Adrenal gland (tissue), 5 donors: ENCODE data around the gene POLK.

Source experiments
- CTCF ChIP-seq, 6 experiments: fragments of 450-650 bp in 4 of 6; fragments of 200-600 bp in 2 of 6; sonication (generic) in 1 of 6; IDR thresholded peaks; 1 replicate in 5 of 6; 2 replicates in 1 of 6; pipeline versions ENCODE4 v1.5.1 to v1.8.0; 2016 to 2021; ENCODE audit warnings: antibody characterized with exemption in 6 of 6, mild to moderate bottlenecking in 2 of 6, moderate library complexity in 1 of 6
- POLR2A ChIP-seq, 2 donors: fragments of 450-650 bp; IDR thresholded peaks; one replicate each; pipeline ENCODE4 v1.6.1; 2017; ENCODE audit warnings: antibody characterized with exemption in 2 of 2, mild to moderate bottlenecking in 2 of 2, moderate library complexity in 1 of 2
- donor health status: DM: no; HTN: no; CAD: no.

- TF ChIP-seq POLR2A (IDR thresholded peaks at IDR 0.05) = no peak
- no peak for TF ChIP-seq CTCF (IDR thresholded peaks at IDR 0.05)
Observed at GRCh38 chr5:75522025-75522424, 10.3 kb downstream of the POLK start.
